ENCODE results near the gene SLIT3.

- TF ChIP-seq CTCF (IDR thresholded peaks at IDR 0.05; ENCODE audit: insufficient read depth, low read length, poor library complexity, severe bottlenecking): no peak
- TF ChIP-seq EZH2phosphoT487 (conservative IDR thresholded peaks at IDR 0.05; ENCODE audit: low read length): no peak
Measured at GRCh38 chr5:168714046-168714445, 586.9 kb downstream of the SLIT3 start.

Measured in SU-DHL-6 (cell line).